D721Med (cell line): ENCODE measurements around the gene GPR153.

Source experiments
- DNase-seq: peaks from one replicate; pipeline ENCODE4 v3.0.0; 2011; ENCODE audit warnings: low spot score; ENCODE audit not compliant: insufficient read length
- FAIRE-seq: peaks from 2 replicates; lab custom pipeline; 2011; peaks lifted over from hg19 to GRCh38; lab: Jason Lieb, UNC
- CTCF ChIP-seq: IDR thresholded peaks from 2 replicates; pipeline ENCODE4 v1.5.1; 2012; ENCODE audit warnings: mild to moderate bottlenecking, control low read depth; ENCODE audit not compliant: insufficient read depth; ENCODE audit errors: missing control alignments

Gene GPR153

GRCh38 chr1:6279066-6279465, 18.2 kb upstream of the GPR153 start:
- FAIRE-seq, result no peak

GRCh38 chr1:6278263-6278662, 17.4 kb upstream of the GPR153 start:
- DNase-seq (no peak), FAIRE-seq (no peak)
- TF ChIP-seq CTCF, result no peak

More at GRCh38 chr1:6279066-6279465, 18.2 kb upstream of the GPR153 start:
- no peak for DNase-seq
- no peak for TF ChIP-seq CTCF

- no peak for TF ChIP-seq CTCF
- DNase-seq (no peak), FAIRE-seq (no peak)
Observed at GRCh38 chr1:6276811-6277555, 16.1 kb upstream of the GPR153 start.

DNA sequence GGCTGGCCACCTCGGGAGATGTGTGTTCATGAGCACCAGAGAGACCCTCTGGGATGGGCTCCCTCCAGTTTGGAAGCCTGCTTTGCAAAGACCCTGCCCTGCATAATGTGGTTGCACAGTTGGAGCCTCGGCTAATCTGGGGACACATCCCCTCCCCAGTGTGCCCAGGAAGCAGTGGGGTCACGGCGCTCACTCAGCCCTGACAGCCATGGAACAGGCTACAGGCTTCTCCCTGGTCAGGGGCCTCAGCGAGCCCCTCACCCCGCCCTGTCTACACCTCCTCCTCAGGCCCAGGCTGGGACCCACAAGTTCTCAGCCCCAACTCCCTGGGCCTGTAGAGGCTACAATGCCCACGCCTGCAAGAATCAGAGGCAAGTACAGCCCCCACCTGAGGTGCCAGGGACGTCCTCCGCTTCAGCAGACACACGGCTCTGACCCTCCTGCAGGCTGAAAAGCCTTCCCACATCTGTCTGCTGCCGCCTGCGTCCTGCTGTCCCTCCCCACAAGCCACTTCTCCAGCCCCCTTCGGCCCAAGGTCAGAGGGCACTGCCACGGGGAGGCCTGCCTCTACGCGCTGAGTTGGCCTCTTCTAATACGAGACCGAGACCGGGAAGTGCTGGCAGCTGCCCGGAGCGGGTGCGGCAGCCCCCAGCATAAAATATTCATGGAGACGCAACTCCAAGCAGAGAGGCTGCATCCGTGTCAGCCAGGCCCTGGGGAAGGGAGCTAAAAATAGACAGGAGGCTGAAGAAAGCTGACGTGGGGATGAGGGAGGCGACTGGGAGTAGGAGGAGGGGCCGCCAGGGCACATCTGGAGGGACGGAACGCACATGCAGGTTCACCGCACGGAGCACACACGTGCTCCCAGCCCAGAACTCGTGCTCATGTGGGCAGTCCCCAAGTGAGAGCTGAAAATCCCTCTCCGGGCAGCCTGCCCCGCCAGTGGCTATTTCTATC, 15.2 kb upstream of the GPR153 start:
- TF ChIP-seq CTCF, result no peak
- DNase-seq, result no peak

DNA sequence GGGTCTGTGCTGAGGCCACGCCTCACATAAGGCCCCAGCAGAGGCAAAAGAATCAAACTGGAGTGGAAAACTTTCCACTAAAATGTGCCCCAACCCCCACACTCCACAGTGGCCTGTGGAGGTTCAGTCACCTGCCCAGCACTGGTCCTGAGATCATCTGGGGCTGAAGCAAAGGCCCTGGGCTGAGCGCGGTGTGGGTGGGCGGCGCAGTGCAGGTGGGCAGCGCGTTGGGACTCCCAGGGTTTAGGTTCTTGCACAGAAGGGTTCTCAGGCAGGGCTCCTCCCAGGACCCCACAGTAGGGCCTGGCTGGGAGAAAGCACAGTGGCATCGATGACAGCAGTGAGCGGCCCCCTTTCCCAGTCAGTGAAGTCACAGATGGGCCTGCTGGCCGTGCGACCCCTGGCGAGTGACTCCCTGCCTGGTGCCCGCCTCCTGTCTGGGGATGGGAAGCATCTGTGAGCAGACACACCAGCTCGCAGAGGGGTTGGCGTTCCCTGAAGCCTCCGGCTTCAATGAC, 13.8 kb upstream of the GPR153 start:
- TF ChIP-seq CTCF, result no peak
- FAIRE-seq, result no peak
- no peak for DNase-seq

More for the DNA sequence above, 15.2 kb upstream of the GPR153 start:
- FAIRE-seq, result no peak

DNA sequence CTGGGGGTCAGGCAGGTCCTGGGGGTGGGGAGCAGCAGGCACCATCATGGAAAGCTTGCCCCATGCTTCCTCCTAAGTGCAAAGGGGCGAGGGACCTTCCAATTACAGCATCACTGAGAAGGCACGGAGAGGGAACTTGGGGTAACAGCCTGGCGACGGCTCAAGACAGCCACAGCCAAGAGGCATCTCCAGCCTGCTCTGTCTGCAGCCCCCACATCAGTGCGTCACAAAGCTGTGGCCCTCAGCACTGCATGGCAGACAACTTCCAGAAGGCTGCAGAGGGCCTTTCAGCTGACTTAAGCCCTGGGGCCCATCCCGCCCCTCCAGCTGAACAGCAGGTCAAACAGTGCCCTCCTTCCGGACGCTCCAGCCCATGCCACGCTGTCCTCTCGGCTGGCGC, 13.2 kb upstream of the GPR153 start:
- TF ChIP-seq CTCF, result no peak
- DNase-seq (no peak), FAIRE-seq (no peak)
